ENCODE results near the gene UGCG.

- TF ChIP-seq CTCF (IDR thresholded peaks at IDR 0.05) = no peak
- TF ChIP-seq EZH2 (IDR thresholded peaks at IDR 0.05; ENCODE audit: borderline replicate concordance, insufficient read depth, low read depth, low read length, poor library complexity, severe bottlenecking) = no peak
These were observed 31.7 kb downstream of the UGCG start for GRCh38 chr9:111928359-111928720.

Data from B cell (primary cell).